PFSK-1 (cell line): ENCODE data around the gene RGS3.

Experiments
- POLR2AphosphoS5 ChIP-seq: IDR thresholded peaks from 2 replicates; pipeline ENCODE4 v1.6.1; 2012; ENCODE audit warnings: low read depth, mild to moderate bottlenecking, control low read depth, low read length, moderate library complexity
- REST ChIP-seq, 2 experiments: IDR thresholded peaks; 2 replicates each; pipeline versions ENCODE4 v1.6.1 to v1.8.0; 2011 to 2012; ENCODE audit warnings: low read depth in 2 of 2, low read length in 2 of 2, control low read depth in 1 of 2, inconsistent platforms in 1 of 2, mild to moderate bottlenecking in 1 of 2, moderate library complexity in 1 of 2; ENCODE audit not compliant: insufficient read depth in 1 of 2
- TAF1 ChIP-seq: IDR thresholded peaks from 2 replicates; pipeline ENCODE4 v1.6.1; 2012; ENCODE audit warnings: low read length, control low read depth, borderline replicate concordance; ENCODE audit not compliant: insufficient read depth

GRCh38 chr9:113558632-113559502, 95.3 kb downstream of the RGS3 start:
- TF ChIP-seq REST (IDR thresholded peaks at IDR 0.05; ENCODE audit: insufficient read depth in 1 of 2, low read depth in 2 of 2, low read length in 2 of 2) (no peak), TAF1 (no peak), POLR2AphosphoS5 (no peak)
